ENCODE results near the gene C4BPB.
A peak's percentile ranks its signal among the peaks of the same experiment; 100 is the strongest.

C4BPB gene

DNA sequence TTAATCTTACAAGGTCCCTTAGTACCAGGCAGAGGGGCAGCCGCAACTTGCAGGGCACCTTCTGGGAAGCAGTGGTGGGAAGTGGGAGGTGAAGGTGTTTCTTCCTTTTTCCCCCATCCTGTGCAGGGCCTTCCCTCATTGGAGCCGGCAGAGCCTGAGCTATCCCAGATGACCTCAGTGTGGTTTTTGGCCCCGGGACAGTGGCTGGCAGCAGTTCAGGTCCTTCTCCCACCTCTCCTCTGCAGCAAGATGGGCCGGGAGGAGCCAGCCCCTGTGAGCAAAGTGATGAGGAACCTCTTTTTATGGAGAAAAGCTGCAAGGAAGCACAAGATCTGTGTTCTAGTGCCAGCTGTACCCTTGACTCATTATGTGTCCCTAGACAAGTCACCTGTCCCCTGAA lies 28.8 kb upstream of the C4BPB start:
- DNase-seq (ENCODE audit: low read depth, low spot score) = no peak

- no peak for DNase-seq (ENCODE audit: low read depth, low spot score)
These were observed 28.1 kb upstream of the C4BPB start for GRCh38 chr1:207060596-207060995.

GRCh38 chr1:207062058-207062457 lies 26.6 kb upstream of the C4BPB start:
- DNase-seq (ENCODE audit: low read depth, low spot score) = no peak

DNA sequence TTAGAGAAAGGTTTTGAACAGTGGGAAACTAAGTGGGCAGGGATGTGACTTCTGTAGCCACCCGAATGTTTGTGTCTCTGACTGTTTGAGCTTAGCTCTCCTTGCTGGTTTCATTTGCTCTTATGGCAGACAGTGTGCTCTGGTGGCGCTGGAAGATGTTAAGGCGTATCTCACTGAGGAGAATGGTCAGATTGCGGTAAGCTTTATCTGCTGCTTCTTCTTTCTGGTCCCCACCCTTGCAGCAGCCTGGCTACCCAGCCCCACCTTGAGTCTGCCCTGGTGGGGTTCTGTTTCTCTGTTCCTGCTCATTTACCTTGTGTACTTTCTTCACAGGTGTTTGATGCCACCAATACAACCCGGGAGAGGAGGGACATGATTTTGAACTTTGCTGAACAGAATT lies 25.6 kb upstream of the C4BPB start:
- no peak for DNase-seq (ENCODE audit: low read depth, low spot score)

GRCh38 chr1:207064561-207064960 lies 24.1 kb upstream of the C4BPB start:
- DNase-seq (ENCODE audit: low read depth, low spot score) = no peak

GRCh38 chr1:207067185-207067584 lies 21.5 kb upstream of the C4BPB start:
- DNase-seq (ENCODE audit: low read depth, low spot score) = no peak

DNA sequence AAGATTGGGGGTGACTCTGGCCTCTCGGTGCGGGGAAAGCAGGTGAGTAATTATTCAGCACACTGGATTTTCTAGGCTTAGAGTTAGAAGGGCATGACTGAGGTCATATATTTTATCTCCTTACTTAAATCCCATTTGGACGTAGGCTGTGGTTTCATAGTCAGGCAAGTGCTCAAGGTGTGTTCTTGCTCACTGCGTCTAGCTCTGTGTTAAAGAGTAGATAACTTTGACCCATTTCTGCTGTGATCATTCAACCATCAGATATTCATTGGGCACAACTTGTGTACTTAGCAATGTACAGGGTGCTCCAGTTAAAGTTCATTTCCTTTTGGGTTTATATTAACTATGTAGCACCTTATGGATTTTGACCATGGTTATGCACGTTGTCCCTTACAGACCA lies 21.0 kb upstream of the C4BPB start:
- no peak for DNase-seq (ENCODE audit: low read depth, low spot score)

DNA sequence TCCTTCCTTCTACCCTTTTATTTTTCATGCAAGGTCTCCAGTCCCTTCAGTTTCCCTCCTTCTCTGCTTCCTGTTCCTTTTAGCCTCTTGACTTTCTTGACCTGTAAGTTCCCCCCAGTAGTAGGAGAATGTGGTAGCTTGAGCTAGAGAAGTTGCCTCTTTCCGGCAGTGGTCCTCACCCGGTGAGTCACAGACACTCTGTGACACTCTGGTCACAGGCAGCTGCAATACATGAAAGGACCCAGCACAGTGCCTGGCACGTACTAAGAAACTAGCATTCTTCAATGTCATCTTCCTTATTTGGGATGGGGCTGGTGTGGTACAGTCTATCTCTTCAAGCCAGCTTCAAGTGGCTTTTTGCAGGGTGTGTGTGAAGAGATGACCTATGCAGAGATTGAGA lies 19.6 kb upstream of the C4BPB start:
- DNase-seq (ENCODE audit: low read depth, low spot score) = no peak

GRCh38 chr1:207069858-207070506 lies 18.7 kb upstream of the C4BPB start:
- DNase-seq (ENCODE audit: low read depth, low spot score) = no peak

DNA sequence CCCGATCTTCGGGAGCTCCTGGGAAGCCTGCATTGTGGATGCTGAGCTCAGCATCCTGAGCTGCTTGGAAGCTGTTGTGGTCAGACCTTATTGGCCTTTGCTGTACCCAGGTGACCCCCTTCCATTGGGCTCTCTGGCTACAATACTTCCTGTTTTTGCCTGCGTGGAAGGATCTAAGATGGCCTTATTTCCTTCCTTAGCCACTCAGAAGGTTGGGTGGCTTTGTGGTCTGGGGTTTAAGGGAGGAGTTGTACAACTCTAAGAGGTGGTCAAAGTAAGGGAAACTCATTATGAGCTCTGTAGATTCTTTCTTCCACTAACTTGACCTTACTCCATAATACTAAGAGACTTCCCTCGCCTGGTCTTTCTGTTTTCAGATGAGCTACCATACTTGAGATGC lies 17.8 kb upstream of the C4BPB start:
- DNase-seq (ENCODE audit: low read depth, low spot score) = no peak

DNA sequence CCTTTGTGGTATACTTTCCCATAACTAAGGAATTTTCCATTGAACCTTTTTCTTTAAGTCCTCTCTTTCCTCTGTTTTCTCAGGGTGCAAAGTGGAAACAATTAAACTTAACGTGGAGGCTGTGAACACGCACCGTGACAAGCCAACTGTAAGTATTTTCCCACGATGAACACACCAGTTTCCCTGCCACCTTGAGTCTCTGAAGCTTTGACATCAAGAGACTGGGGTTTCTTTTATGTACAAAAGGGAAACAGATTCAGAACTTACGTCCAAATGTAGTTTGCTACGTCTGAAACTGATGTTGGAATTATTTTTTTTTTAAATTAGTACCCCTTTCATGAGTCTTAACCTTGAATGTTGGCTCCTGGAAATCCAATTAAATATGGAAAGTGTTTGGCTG lies 17.2 kb upstream of the C4BPB start:
- DNase-seq (ENCODE audit: low read depth, low spot score) = no peak

DNA sequence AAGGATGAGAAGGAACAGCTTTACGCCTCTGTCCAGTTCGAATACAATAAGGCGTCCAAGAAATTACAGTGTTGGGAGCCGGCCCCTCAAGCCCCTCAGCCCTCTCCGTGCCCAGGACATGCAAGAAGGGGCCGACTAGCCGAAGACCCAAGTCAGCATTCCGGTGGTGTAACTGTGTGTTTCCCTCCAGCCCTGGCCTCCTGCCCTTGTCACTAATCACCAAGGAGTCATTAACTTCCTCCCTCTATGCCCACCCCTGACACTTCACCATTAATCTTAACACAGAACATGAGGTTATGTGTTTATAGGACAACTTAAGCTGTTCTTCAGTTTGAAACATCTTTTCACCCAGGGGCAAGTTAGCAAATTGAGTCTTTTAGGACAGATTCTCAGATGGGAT lies 16.4 kb upstream of the C4BPB start:
- no peak for DNase-seq (ENCODE audit: low read depth, low spot score)

GRCh38 chr1:207073906-207074820 lies 14.5 kb upstream of the C4BPB start:
- DNase-seq (ENCODE audit: low read depth, low spot score) = no peak

GRCh38 chr1:207076181-207076955 lies 12.3 kb upstream of the C4BPB start:
- DNase-seq (ENCODE audit: low read depth, low spot score) = no peak

DNA sequence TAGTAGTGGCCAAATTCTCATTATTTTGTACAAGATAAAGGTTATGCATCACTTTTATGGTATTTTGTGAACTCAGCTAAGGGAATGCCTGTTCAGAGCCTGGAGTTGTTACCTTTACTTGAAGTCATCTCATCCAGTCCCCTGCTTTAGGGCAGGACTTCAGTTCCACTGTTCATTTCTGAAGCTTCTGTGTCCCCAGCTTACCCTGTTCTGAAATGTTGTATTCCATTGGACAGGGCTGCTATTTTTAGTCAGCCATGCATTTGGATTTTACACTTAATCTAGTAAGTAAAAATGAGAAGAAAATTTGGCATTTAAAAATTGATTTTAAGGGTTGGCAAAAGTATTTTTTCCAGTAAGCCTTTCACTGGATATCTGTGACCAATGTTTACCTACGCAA lies 11.6 kb upstream of the C4BPB start:
- no peak for DNase-seq (ENCODE audit: low read depth, low spot score)

- peak; percentile 28 for DNase-seq (ENCODE audit: low read depth, low spot score)
These were observed 10.9 kb upstream of the C4BPB start for GRCh38 chr1:207077470-207078377.

DNA sequence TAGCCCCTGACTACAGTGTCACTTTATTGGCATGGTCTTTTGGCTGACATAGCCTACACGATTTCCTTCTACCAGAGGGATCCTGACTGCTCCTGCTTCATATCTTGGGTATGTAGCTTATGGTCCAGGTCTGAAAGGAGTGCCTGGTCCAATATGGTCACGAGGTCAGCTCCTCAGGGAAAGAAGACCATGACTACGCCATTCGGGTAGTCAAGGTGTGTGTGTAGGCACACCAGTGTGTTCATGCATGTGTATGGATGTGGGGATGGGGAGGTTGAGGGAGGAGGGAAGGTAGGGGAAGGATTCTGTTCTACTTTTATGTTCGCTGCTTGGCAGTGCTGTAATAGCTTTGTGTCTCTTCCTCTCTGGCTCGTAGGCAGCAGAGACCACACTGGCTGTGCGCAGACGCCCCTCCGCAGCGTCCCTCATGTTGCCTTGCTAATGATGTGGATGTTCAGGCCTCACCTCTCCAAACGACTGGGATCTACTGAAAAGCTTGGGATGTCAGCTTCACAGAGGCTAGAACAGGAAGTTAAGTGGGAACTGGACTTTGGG lies 10.0 kb upstream of the C4BPB start:
- no peak for DNase-seq (ENCODE audit: low read depth, low spot score)

- DNase-seq (ENCODE audit: low read depth, low spot score) = no peak
These were observed 8.9 kb upstream of the C4BPB start for GRCh38 chr1:207079706-207080241.

GRCh38 chr1:207081088-207081487 lies 7.6 kb upstream of the C4BPB start:
- no peak for DNase-seq (ENCODE audit: low read depth, low spot score)

DNA sequence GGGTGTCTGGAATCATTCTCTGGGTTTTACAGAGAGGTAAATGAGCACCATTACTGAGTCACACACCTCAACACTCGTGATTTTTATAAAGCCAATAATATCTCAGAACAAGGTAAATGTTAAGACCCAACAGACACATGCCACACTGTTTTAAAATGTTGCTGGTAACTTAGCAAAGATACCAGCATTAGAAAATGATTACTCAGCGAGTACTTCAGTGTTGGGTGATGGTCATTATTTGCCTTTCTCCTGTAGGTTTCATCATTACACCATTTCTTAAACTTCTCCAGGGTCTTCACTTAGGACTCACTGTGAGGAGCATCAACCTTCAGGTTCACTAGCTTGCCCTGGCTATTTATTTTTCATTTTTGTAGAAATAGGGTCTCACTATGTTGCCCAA lies 6.9 kb upstream of the C4BPB start:
- no peak for DNase-seq (ENCODE audit: low read depth, low spot score)

- no peak for DNase-seq (ENCODE audit: low read depth, low spot score)
These were observed 4.4 kb upstream of the C4BPB start for GRCh38 chr1:207084232-207084631.
